GM12878 (cell line): ENCODE measurements around the gene GSG1L. TPM values are rescaled to one million over a fixed set of nuclear protein-coding genes. Genes with fewer than 3 reads are reported as not detected.

Experiments used
- ATAC-seq: fragments of 200-7000 bp; cut with Tn5 transposase; 3 replicates; pipeline ENCODE4 v1.9.1; 2020; ENCODE audit warnings: mild to moderate bottlenecking, moderate library complexity
- BruUV-seq: library from RNA; stranded (reverse); fragments of 400-500 nt; replicated peaks from 2 replicates; lab custom pipeline; 2021; lab: Mats Ljungman, UMichigan
- CTCF ChIA-PET: fragments of 300-600 bp; sonication (Branson Sonifier 250); formaldehyde crosslinking; extraction: SDS; loops from one replicate; lab custom pipeline; 2021; ENCODE audit warnings: inconsistent platforms; lab: Yijun Ruan, JAX
- POLR2A ChIA-PET: fragments of 350-600 bp; formaldehyde crosslinking; extraction: SDS; loops from one replicate; lab custom pipeline; 2021; ENCODE audit warnings: inconsistent platforms; lab: Charles Lee
- RAD21 ChIA-PET: fragments of 300-600 bp; sonication (Branson Sonifier 250); formaldehyde crosslinking; loops from one replicate; lab custom pipeline; 2023; ENCODE audit warnings: antibody characterized with exemption; ENCODE audit not compliant: unreplicated experiment; lab: Charles Lee
- SMC1A ChIA-PET: fragments of 300-600 bp; sonication (Branson Sonifier 250); formaldehyde crosslinking; loops from one replicate; lab custom pipeline; 2023; ENCODE audit not compliant: unreplicated experiment, uncharacterized antibody; lab: Charles Lee
- DNase-seq: peaks from one replicate; pipeline ENCODE4 v3.0.0-alpha.2; 2011; ENCODE audit warnings: low read depth, low spot score
- FAIRE-seq: peaks from 3 replicates; lab custom pipeline; 2011; peaks lifted over from hg19 to GRCh38; lab: Jason Lieb, UNC
- H2AFZ ChIP-seq: 2 replicates; pipeline ENCODE4 v1.6.0; 2011; ENCODE audit warnings: low read depth, low read length, control low read depth; ENCODE audit not compliant: control insufficient read depth
- H3K27ac ChIP-seq: 2 replicates; pipeline ENCODE4 v1.5.1; 2011; ENCODE audit warnings: control low read depth; ENCODE audit not compliant: control insufficient read depth, insufficient read depth
- H3K27me3 ChIP-seq, 2 experiments: replicated peaks in 1 of 2; 2 replicates each; pipeline versions ENCODE4 v1.6.0 to v1.6.1; 2011; ENCODE audit warnings: low read length in 1 of 2; ENCODE audit not compliant: control insufficient read depth in 2 of 2, insufficient read depth in 2 of 2
- H3K36me3 ChIP-seq, 2 experiments: 2 replicates each; pipeline ENCODE4 v1.5.1; 2011; ENCODE audit warnings: low read length in 1 of 2; ENCODE audit not compliant: control insufficient read depth in 2 of 2, insufficient read depth in 2 of 2
- H3K4me1 ChIP-seq: 2 replicates; pipeline ENCODE4 v1.6.1; 2011; ENCODE audit warnings: mild to moderate bottlenecking, low read length, moderate library complexity, mixed read lengths; ENCODE audit not compliant: control insufficient read depth, insufficient read depth
- H3K4me2 ChIP-seq: 2 replicates; pipeline ENCODE4 v1.6.0; 2011; ENCODE audit warnings: control low read depth; ENCODE audit not compliant: control insufficient read depth, insufficient read depth
- H3K4me3 ChIP-seq: fragments of 200-600 bp; sonication (generic); 2 replicates; pipeline ENCODE4 v1.5.1; 2016
- H3K79me2 ChIP-seq: 2 replicates; pipeline ENCODE4 v1.6.0; 2011; ENCODE audit warnings: low read length; ENCODE audit not compliant: control insufficient read depth, insufficient read depth
- H3K9ac ChIP-seq: 2 replicates; pipeline ENCODE4 v1.8.0; 2011; ENCODE audit warnings: low read length, control low read depth, mixed read lengths; ENCODE audit not compliant: control insufficient read depth, insufficient read depth
- H3K9me3 ChIP-seq: replicated peaks from 3 replicates; pipeline ENCODE4 v1.5.1; 2011; ENCODE audit warnings: mild to moderate bottlenecking, low read length; ENCODE audit not compliant: control insufficient read depth, insufficient read depth
- H4K20me1 ChIP-seq: 2 replicates; pipeline ENCODE4 v1.6.0; 2011; ENCODE audit not compliant: control insufficient read depth, insufficient read depth
- CHD4 ChIP-seq: fragments of 200-600 bp; sonication (generic); IDR thresholded peaks from 2 replicates; pipeline ENCODE4 v1.6.1; 2016; ENCODE audit warnings: mild to moderate bottlenecking
- CREM ChIP-seq: IDR thresholded peaks from 2 replicates; pipeline ENCODE4 v1.6.1; 2014; ENCODE audit warnings: antibody characterized with exemption, low read depth
- ETV6 ChIP-seq, 2 experiments: fragments of 450-650 bp in 1 of 2; IDR thresholded peaks in 1 of 2; conservative IDR thresholded peaks in 1 of 2; 2 replicates each; pipeline ENCODE4 v1.6.1; 2014; ENCODE audit warnings: antibody characterized with exemption in 1 of 2, borderline replicate concordance in 1 of 2, low read depth in 1 of 2, mild to moderate bottlenecking in 1 of 2, moderate library complexity in 1 of 2
- HSF1 ChIP-seq: fragments of 150-350 bp; IDR thresholded peaks from 2 replicates; pipeline ENCODE4 v1.6.1; 2014; ENCODE audit warnings: mild to moderate bottlenecking, low read depth, low read length
- JUND ChIP-seq: IDR thresholded peaks from 2 replicates; pipeline ENCODE4 v1.6.1; 2012; ENCODE audit warnings: low read depth, mild to moderate bottlenecking, low read length, improper control_type of control experiment, moderate library complexity
- PKNOX1 ChIP-seq: fragments of 450-650 bp; IDR thresholded peaks from 2 replicates; pipeline ENCODE4 v1.6.1; 2016; ENCODE audit warnings: mild to moderate bottlenecking
- ZSCAN29 ChIP-seq: fragments of 450-650 bp; IDR thresholded peaks from 2 replicates; pipeline ENCODE4 v1.6.1; 2017; ENCODE audit warnings: mild to moderate bottlenecking, moderate library complexity
- WGBS: methylation state at CpG from one replicate; pipeline ENCODE4 v1.1.6; 2016; ENCODE audit warnings: low lambda C conversion rate; ENCODE audit not compliant: insufficient replicate concordance, insufficient coverage; ENCODE audit errors: missing lambda C conversion rate; 5-methylcytosine and 5-hydroxymethylcytosine counted together
- in situ Hi-C: fragments of 300-500 bp; cut with MboI; formaldehyde crosslinking; loops from 9 replicates; pipeline ENCODE4 v1.14.3; 2018; ENCODE audit warnings: mixed read lengths
- intact Hi-C: fragments of 100-400 bp; cut with micrococcal nuclease; formaldehyde crosslinking; loops from one replicate; pipeline ENCODE4 v1.14.2; 2022; ENCODE audit not compliant: unreplicated experiment
- polyA plus RNA-seq, 11 experiments: library from polyadenylated mRNA; depleted of rRNA in 4 of 11; unstranded in 6 of 11; stranded (reverse) in 5 of 11; fragments of >200 nt; fragmentation: Nextera tagmentation in 4 of 11; fragmentation: Illumina TruSeq in 1 of 11; extraction: Ambion mirVana in 4 of 11; extraction: Trizol in 1 of 11; gene quantifications; 1 replicate in 1 of 11; 2 replicates in 10 of 11; pipeline versions ENCODE4 v1.2.1 to v1.2.3, GENCODE V29; 2011 to 2016; ENCODE audit warnings: inconsistent platforms in 2 of 11, missing spikeins in 2 of 11, low read depth in 1 of 11
- total RNA-seq, 4 experiments: library from RNA; depleted of rRNA in 3 of 4; stranded (reverse); fragments of >200 nt in 3 of 4; fragmentation: Illumina TruSeq in 1 of 4; extraction: Trizol in 1 of 4; gene quantifications; 2 replicates each; pipeline versions ENCODE4 v1.2.1 to v1.2.3, GENCODE V29; 2013 to 2021

Gene GSG1L
- total and polyA plus RNA-seq, 10 of the 15 experiments (the other 5 are each of a cell fraction or from before 2014, with no cell fraction given), result not detected

- ChIA-PET RAD21 (no interaction called here), CTCF (interaction anchor here (1.1 kb wide), 1 partner anchor 90 kb away, joined by 3 read pairs; no protein-coding TSS in a partner anchor), POLR2A (no interaction called here), SMC1A (interaction anchor here (1.2 kb wide), 1 partner anchor 11 kb away, joined by 4 read pairs; no protein-coding TSS in a partner anchor)
- BruUV-seq, result no TSS peak
- Histone ChIP-seq H2AFZ (no peak overlapping the region), H3K9ac (no peak overlapping the region), H3K36me3 (no peaks in the 10 kb centered on the region), H3K27me3 (no peaks in the 10 kb centered on the region), H3K79me2 (no peaks in the 10 kb centered on the region), H4K20me1 (no peaks in the 10 kb centered on the region), H3K9me3 (no peaks in the 10 kb centered on the region), H3K4me1 (no peaks in the 10 kb centered on the region), H3K27ac (no peak overlapping the region), H3K4me3 (no peak overlapping the region), H3K4me2 (no peak overlapping the region)
- DNase-seq (no peak), FAIRE-seq (no peak), ATAC-seq (no peak)
- TF ChIP-seq ZSCAN29 (no peak), JUND (no peak), HSF1 (no peak), ETV6 (conservative IDR thresholded peaks at IDR 0.05 in 1 of 2, IDR thresholded peaks at IDR 0.05 in 1 of 2; ENCODE audit: borderline replicate concordance in 1 of 2, low read depth in 1 of 2) (no peak), CHD4 (no peak), PKNOX1 (no peak), CREM (no peak)
- intact Hi-C loops (no loop called here), in situ Hi-C loops (no loop called here)
- 39% methylated on average over 8 of the region's 8 CpGs for WGBS
These were observed 282.9 kb downstream of the GSG1L start for GRCh38 chr16:27780468-27781194.
